Suppressor macrophage (primary cell): ENCODE measurements around the gene APLP1.

Experiments
- DNase-seq, 4 experiments: peaks; one replicate each; pipeline ENCODE4 v3.0.0-alpha.2; 2020 to 2022

The APLP1 gene

DNA sequence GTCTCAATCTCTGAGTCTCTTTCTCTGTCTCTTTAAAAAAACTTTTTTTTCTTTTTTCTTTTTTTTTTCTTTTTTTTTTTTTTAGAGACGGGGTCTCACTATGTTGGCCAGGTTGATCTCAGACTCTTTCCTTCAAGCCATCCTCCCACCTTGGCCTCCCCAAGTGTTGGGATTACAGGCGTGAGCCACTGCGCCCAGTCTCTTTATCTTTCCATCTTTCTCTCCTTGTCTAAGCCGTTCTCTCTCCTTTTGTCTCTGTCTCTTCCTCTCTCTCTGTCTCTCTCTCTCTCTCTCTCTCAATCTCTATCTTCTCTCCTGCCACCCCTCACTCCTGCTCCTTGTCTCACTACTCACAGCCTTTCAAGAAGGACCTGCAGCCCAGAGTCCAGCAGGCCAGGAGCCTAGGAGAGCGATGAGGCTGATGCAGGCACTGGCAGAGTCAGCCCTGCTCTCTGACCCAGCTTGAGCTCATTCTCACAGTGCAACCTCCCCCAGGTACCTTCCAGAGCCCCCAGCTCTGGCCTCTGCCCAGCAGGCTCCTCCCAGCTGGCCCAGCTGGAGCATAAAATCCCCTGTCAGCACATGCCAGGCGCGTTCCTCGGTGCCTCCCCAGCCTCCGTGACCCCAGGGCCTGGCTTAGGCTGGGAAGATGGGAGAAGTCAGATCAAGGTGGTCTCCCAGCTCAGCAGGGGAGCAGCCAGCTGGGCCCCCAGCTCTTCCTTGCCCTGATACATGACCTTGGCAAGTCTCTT is 16.2 kb upstream of the APLP1 start, which contains the start of gene NPHS1:
Gene NPHS1 (minus strand): TSS at position 476 of the 752 bp plus-strand sequence. CDS start 667 bp downstream, outside the sequence.
- DNase-seq = no peak

DNA sequence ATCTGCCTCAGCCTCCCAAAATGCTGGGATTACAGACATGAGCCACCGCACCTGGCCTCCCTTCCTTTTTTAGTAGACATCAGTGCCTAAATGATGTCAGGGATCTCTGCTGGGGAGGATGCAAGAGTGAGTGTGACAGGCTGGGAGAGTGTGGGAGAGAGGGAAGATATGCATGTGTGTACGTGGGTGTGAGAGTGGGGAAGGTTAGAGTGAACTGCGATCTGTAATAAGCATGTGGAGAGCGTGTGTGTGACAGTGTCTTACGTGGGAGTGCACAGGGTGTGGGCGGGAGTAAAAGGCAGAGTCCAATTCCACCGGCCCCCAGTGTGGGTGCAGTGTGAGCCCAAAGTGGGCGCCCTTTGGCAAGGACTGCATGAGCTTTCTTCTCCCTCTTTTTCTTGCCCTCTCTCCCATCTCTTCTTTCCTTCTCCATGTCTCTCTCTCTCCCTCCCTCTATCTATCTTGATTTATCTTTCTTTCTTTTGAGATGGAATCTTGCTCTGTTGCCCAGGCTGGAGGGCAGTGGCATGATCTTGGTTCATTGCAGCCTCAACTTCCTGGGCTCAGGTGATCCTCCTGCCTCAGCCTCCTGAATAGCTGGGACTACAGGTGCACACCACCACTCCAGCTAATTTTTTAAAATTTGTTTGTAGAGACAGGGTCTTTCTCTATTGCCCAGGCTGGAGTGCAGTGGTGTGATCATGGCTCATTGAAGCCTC is 15.2 kb upstream of the APLP1 start:
- peak in 2 of 4 experiments; percentile 7 to 14 for DNase-seq

DNA sequence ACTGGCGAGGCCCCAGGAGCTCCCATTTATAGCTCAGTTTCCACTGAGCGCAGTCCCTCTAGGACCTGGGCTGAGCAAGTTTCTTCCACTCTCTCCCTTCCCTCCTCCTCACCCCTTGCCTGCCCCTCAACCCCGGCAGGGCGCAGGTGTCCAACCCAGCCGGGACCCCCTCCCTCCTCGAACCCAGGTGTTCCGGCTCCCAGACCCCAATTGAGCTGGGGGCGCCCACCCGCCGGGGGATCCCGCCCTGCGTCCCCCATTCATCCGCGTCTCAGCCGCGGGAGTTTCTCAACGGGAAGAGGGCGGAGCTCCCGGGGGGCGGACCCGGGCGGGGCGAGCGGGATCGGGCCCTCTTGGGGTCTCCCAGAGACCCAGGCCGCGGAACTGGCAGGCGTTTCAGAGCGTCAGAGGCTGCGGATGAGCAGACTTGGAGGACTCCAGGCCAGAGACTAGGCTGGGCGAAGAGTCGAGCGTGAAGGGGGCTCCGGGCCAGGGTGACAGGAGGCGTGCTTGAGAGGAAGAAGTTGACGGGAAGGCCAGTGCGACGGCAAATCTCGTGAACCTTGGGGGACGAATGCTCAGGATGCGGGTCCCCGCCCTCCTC is 11.7 kb upstream of the APLP1 start, which contains the start of gene KIRREL2:
Gene KIRREL2 (plus strand): TSS at position 366 of the 604 bp plus-strand sequence. CDS start 209 bp downstream, at position 575.
- DNase-seq = peak in 2 of 4 experiments; percentile 26 to 38

DNA sequence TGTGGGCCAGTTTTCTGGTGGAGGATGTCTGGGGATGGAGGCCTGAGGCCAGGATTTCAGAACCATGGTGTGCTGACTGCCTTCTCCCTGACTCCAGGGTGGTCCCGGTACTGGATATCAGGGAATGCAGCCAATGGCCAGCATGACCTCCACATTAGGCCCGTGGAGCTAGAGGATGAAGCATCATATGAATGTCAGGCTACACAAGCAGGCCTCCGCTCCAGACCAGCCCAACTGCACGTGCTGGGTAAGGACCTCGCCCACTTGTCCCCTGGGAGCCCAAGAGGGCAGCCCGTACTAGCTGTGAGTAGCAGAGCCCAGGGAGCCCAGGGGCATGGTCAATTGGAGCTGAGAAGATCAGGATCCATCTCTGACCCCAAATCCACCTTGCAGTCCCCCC is 10.1 kb upstream of the APLP1 start:
- no peak for DNase-seq

- no peak for DNase-seq
Measured at GRCh38 chr19:35859414-35859813, 9.0 kb upstream of the APLP1 start.

DNA sequence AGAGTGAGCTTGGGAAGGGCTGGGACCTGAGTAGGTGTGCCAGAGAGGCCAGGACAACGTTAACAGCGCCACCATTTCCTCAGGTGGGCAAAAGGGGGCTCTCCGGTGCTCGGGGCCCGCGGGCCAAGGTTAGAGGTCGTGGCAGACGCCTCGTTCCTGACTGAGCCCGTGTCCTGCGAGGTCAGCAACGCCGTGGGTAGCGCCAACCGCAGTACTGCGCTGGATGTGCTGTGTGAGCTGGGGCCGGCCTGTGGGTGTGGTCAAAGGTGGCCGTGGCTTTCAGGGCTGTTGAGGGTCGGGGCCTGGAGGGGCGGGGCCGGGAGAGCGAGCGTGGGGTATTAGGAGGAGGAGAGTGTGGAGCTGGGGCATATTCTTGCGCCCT is 7.9 kb upstream of the APLP1 start:
- no peak for DNase-seq

- no peak for DNase-seq
Measured at GRCh38 chr19:35860818-35861639, 7.3 kb upstream of the APLP1 start.

DNA sequence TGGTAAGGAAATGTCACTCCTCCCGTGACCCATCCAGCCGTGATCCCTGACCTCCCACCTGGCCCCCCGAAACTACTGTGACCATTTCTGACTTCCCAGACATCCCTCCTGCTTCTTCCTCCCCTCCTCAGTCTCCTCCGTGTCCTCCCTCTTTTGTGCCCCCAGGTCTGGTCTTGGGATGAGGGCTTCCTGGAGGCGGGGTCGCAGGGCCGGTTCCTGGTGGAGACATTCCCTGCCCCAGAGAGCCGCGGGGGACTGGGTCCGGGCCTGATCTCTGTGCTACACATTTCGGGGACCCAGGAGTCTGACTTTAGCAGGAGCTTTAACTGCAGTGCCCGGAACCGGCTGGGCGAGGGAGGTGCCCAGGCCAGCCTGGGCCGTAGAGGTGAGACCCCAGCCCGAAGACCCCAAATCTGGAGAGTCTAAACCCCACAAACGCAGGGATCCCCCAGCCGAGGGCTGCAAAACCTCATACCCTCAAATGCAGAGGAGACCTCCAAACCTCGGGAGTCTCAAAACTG is 6.7 kb upstream of the APLP1 start:
- DNase-seq = no peak

GRCh38 chr19:35862528-35862927 is 5.8 kb upstream of the APLP1 start:
- DNase-seq = no peak

- no peak for DNase-seq
Measured at GRCh38 chr19:35863018-35863417, 5.4 kb upstream of the APLP1 start.

- DNase-seq = no peak
Measured at GRCh38 chr19:35868823-35869326, 501 bp downstream of the APLP1 start.

DNA sequence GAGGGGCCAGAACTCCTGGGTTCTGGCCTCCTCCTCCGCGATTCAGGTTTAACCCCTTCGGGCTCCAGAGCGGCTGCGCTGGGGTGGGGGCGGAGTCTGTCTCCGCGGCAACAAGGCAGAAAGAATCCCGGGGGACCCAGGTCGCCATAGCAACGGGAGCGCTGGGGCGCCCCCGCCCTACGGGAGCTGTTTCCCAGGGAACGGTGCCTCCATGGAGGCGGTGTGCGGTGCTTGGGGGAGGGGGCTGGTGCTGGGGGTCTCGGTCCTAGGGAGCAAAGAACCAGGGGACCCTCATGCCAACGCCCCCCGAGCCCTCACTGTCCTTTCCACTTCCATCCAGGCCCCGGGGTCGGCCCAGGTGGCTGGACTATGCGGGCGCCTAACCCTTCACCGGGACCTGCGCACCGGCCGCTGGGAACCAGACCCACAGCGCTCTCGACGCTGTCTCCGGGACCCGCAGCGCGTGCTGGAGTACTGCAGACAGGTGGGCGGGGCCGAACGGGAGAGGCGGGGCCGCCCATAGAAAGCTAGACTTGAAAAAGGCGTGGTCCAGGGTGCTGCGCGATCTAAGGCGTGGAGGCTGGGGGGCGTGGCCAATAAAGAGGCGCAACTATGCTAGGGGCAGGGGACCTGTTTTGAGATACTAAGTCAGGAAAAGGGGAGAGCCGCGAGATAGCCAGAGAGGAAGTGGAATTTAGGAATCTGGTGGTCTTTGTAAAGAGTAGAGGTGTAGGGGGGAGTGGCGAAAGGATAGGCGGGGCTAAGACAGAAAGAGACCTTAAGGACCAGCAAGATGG is 1.2 kb downstream of the APLP1 start:
- peak; percentile 62 to 83 (median 70) for DNase-seq

- peak in 2 of 4 experiments; percentile 34 for DNase-seq
Measured at GRCh38 chr19:35870124-35870736, 1.9 kb downstream of the APLP1 start.

GRCh38 chr19:35870798-35871197 is 2.4 kb downstream of the APLP1 start:
- no peak for DNase-seq

GRCh38 chr19:35871611-35872010 is 3.2 kb downstream of the APLP1 start:
- DNase-seq = no peak

- DNase-seq = no peak
Measured at GRCh38 chr19:35872180-35872579, 3.8 kb downstream of the APLP1 start.

DNA sequence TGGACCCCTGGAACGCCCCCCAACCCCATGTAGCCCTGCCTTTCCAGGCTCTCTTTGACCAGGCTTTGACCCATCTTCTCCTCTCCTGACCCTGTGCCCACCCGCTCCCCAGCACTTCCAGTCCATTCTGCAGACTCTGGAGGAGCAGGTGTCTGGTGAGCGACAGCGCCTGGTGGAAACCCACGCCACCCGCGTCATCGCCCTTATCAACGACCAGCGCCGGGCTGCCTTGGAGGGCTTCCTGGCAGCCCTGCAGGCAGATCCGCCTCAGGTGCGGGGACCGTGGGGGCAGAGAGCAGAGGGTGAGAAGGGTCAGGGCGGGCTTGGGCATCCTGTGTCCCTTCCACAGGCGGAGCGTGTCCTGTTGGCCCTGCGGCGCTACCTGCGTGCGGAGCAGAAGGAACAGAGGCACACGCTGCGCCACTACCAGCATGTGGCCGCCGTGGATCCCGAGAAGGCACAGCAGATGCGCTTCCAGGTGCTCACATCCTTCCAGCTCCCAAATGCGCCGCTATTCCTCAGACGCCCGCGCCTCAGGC is 6.1 kb downstream of the APLP1 start:
- no peak for DNase-seq

- DNase-seq = no peak
Measured at GRCh38 chr19:35879068-35879467, 10.7 kb downstream of the APLP1 start.

DNA sequence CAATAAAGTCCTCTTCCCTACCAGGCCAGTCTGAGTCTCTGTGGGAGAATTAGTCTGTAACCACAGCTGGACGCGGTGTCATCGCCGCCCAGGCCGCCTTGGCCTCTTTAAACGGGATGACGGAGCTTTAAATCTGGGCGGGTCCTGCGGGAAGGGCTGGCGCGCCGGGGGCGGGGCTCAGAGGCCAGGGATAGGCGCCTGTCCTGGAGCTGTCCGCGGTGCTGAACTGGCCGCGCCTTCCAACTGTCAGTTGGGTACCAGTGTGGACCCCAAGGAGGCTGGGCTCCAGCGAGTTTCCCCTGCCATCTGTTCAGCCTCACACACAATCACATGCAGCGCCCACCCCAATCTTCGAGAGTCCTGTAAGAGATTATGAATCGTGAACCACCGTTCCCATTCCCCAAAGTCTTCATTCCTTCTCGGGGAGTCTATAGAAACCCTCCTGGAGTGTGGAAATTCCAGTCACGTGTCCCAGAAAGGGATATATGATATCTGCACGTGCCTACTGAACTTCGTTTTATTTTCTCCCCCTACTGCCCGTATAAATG is 11.5 kb downstream of the APLP1 start:
- DNase-seq = peak; percentile 94 to 97 (median 96)
